Spleen (tissue), 11 donors: Measurements from ENCODE around the gene SOX8. TPM values are rescaled to one million over a fixed set of nuclear protein-coding genes. Genes with fewer than 3 reads are reported as not detected.

Source experiments
- DNase-seq: peaks from one replicate; pipeline ENCODE4 v3.0.0-alpha.2; 2020
- H3K27ac ChIP-seq, 8 donors: fragments of 200-600 bp; sonication (generic) in 7 of 8; 1 replicate in 4 of 8; 2 replicates in 4 of 8; pipeline versions ENCODE4 v1.5.0 to v1.8.0; 2016 to 2021; ENCODE audit warnings: inconsistent platforms in 4 of 8, mild to moderate bottlenecking in 4 of 8, moderate library complexity in 1 of 8
- H3K27me3 ChIP-seq, 7 donors: fragments of 200-600 bp; sonication (generic) in 6 of 7; replicated peaks in 1 of 7; 1 replicate in 4 of 7; 2 replicates in 3 of 7; pipeline versions ENCODE4 v1.5.0 to v1.8.0; 2016 to 2021; ENCODE audit warnings: inconsistent platforms in 3 of 7, mild to moderate bottlenecking in 1 of 7
- H3K36me3 ChIP-seq, 6 donors: fragments of 200-600 bp; sonication (generic) in 5 of 6; 1 replicate in 4 of 6; 2 replicates in 2 of 6; pipeline versions ENCODE4 v1.5.0 to v1.8.0; 2016 to 2021; ENCODE audit warnings: inconsistent platforms in 2 of 6
- H3K4me1 ChIP-seq, 6 donors: fragments of 200-600 bp; sonication (generic) in 5 of 6; 1 replicate in 3 of 6; 2 replicates in 3 of 6; pipeline versions ENCODE4 v1.5.0 to v1.8.0; 2016 to 2021; ENCODE audit warnings: inconsistent platforms in 3 of 6
- H3K4me3 ChIP-seq, 8 donors: fragments of 200-600 bp; sonication (generic) in 7 of 8; 1 replicate in 4 of 8; 2 replicates in 4 of 8; pipeline versions ENCODE4 v1.5.0 to v1.8.0; 2016 to 2021; ENCODE audit warnings: inconsistent platforms in 4 of 8, mild to moderate bottlenecking in 4 of 8, moderate library complexity in 2 of 8
- H3K9me3 ChIP-seq, 8 donors: fragments of 200-600 bp; sonication (generic) in 7 of 8; 1 replicate in 4 of 8; 2 replicates in 4 of 8; pipeline versions ENCODE4 v1.5.0 to v1.8.0; 2016 to 2021; ENCODE audit warnings: inconsistent platforms in 4 of 8
- POLR2A ChIP-seq, 3 donors: fragments of 450-650 bp; IDR thresholded peaks; one replicate each; pipeline ENCODE4 v1.5.1; 2017; ENCODE audit warnings: antibody characterized with exemption in 3 of 3, mild to moderate bottlenecking in 1 of 3
- POLR2AphosphoS5 ChIP-seq, 3 donors: sonication (generic); formaldehyde crosslinking; IDR thresholded peaks; one replicate each; pipeline ENCODE4 v1.5.1; 2017; ENCODE audit warnings: antibody characterized with exemption in 3 of 3
- whole genome bisulfite sequencing, 5 donors: extraction: QIAGEN DNeasy Blood & Tissue Kit in 3 of 5; methylation state at CpG; one replicate each; pipeline versions ENCODE4 v1.1.5 to v1.1.7; 2013 to 2018; 5-methylcytosine and 5-hydroxymethylcytosine counted together
- intact Hi-C: fragments of 100-400 bp; cut with DNase I; formaldehyde crosslinking; loops from one replicate; pipeline ENCODE4 v1.15.0; 2023; ENCODE audit warnings: low total_unique reads
- polyA plus RNA-seq, 3 donors: library from polyadenylated mRNA; stranded (reverse); fragments of 200-250 nt; gene quantifications; one replicate each; pipeline ENCODE4 v1.2.1, GENCODE V29; 2013
- total RNA-seq, 7 donors: library from RNA; depleted of rRNA in 3 of 7; stranded (reverse); fragments of >200 nt in 3 of 7; fragmentation: NEBNext Ultra II Directional in 4 of 7; extraction: Animal tissue kit (Norgen Biotek cat#: 25700) in 4 of 7; gene quantifications; one replicate each; pipeline versions ENCODE4 v1.1.0 to v1.2.1, GENCODE V29; 2016 to 2021
- TF ChIP-seq, protein P1 (sequence below), 11 experiments: fragments of 200-600 bp in 7 of 11; fragments of 450-650 bp in 4 of 11; sonication (generic) in 4 of 11; IDR thresholded peaks in 8 of 11; conservative IDR thresholded peaks in 3 of 11; 1 replicate in 7 of 11; 2 replicates in 4 of 11; pipeline versions ENCODE4 v1.4.0 to v1.8.0; 2016 to 2021; ENCODE audit warnings: antibody characterized with exemption in 11 of 11, inconsistent platforms in 4 of 11, mild to moderate bottlenecking in 1 of 11
- donor health status: healthy with polysubstance abuse.
- donor health status: DM: no; HTN: no; CAD: no; lungs with moderate emphysema.
- donor health status: DM: no; HTN: no; CAD: no.
- donor health status: Bipolar disorder and iron deficiency.
- donor health status: healthy.
- donor health status: DM: no; HTN: no; CAD: no.
- donor health status: DM: yes; HTN: yes; CAD: no.

SOX8 gene
- total and polyA plus RNA-seq, 10 donors = 0.60 to 3.7 (median 1.7) TPM

- no peak overlapping the region for H3K27ac ChIP-seq
- no peak for DNase-seq
- no peaks in the 10 kb centered on the region for H3K36me3 ChIP-seq
- H3K4me3 ChIP-seq = no peak overlapping the region
- no peak for TF ChIP-seq POLR2A (IDR thresholded peaks at IDR 0.05)
- TF ChIP-seq, protein P1, sequence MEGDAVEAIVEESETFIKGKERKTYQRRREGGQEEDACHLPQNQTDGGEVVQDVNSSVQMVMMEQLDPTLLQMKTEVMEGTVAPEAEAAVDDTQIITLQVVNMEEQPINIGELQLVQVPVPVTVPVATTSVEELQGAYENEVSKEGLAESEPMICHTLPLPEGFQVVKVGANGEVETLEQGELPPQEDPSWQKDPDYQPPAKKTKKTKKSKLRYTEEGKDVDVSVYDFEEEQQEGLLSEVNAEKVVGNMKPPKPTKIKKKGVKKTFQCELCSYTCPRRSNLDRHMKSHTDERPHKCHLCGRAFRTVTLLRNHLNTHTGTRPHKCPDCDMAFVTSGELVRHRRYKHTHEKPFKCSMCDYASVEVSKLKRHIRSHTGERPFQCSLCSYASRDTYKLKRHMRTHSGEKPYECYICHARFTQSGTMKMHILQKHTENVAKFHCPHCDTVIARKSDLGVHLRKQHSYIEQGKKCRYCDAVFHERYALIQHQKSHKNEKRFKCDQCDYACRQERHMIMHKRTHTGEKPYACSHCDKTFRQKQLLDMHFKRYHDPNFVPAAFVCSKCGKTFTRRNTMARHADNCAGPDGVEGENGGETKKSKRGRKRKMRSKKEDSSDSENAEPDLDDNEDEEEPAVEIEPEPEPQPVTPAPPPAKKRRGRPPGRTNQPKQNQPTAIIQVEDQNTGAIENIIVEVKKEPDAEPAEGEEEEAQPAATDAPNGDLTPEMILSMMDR (IDR thresholded peaks at IDR 0.05 in 8 of 11, conservative IDR thresholded peaks at IDR 0.05 in 3 of 11) = no peak
- no peak for TF ChIP-seq POLR2AphosphoS5 (IDR thresholded peaks at IDR 0.05)
- H3K27me3 ChIP-seq = peaks cover 0 to 76% (median 14%) of the 10 kb centered on the region in 7 donors
- intact Hi-C loops = no loop called here
- H3K4me1 ChIP-seq = peaks cover 5 to 20% (median 13%) of the 10 kb centered on the region in 6 donors
- H3K9me3 ChIP-seq = no peaks in the 10 kb centered on the region
- WGBS, 5 donors = 90 to 92% (median 91%) methylated on average over 29 to 32 of the region's 32 CpGs
Measured at GRCh38 chr16:985646-986400, 4.3 kb downstream of the SOX8 start.

DNA sequence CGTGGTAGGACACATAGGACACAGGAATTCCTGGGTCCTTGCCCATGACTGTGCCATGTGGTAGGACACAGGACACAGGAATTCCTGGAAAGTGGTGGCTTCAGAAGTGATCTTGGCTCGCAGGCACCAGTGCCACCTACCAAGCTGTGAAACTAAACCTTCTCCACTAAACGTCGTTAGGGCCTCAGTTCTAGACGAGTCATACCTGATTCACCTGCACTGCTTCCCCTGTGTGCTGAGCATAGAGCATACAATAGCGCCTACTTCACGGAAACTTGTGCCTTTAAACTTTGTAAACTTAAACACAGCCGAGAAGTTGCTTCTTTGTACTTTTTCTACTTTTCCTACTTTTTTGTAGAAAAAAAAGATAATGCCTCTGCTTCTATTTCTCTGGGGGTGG, 4.8 kb downstream of the SOX8 start:
- no peak overlapping the region for H3K4me3 ChIP-seq
- H3K27ac ChIP-seq = no peak overlapping the region
- intact Hi-C loops = no loop called here
- 70 to 83% (median 81%) methylated on average over 8 of the region's 8 CpGs for WGBS, 5 donors
- TF ChIP-seq POLR2AphosphoS5 (IDR thresholded peaks at IDR 0.05) (no peak), POLR2A (IDR thresholded peaks at IDR 0.05) (no peak)
- no peaks in the 10 kb centered on the region for H3K36me3 ChIP-seq
- DNase-seq = no peak
- peaks cover 5 to 17% (median 10%) of the 10 kb centered on the region in 6 donors for H3K4me1 ChIP-seq
- H3K9me3 ChIP-seq = no peaks in the 10 kb centered on the region
- peaks cover 0 to 76% (median 12%) of the 10 kb centered on the region in 7 donors for H3K27me3 ChIP-seq

DNA sequence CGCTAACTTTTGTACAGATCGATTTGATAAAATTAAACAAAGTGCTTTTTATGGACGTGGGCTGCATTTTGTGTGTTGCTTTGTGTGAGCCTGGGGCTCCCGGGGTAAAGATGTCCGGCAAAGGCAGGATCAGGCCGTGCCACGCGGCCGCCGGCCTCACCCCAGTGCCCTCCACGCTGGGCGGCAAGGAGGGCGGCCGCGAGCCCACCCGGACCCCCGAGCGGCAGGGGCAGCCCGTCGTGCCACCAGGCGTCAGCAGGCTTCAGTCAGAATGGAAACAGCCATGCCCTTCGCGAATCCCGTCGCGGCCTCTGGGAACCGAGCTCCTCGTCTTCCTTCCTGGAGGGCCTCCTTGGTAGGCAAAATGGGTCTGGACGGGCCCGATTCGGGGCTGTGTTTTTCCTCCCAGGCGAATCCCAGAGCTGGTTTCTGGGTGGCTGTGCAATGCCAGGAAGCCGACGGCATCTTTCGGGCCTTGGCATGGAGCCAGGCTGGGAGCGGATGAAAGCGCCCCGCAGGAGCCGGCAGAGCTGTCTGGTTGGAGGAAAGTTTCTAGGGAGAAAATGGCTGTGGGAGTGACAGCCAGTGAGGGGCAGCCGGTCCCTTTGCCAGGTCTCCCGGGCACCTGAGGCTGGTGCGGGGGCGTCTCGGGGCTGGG, 5.5 kb downstream of the SOX8 start:
- H3K27ac ChIP-seq = no peak overlapping the region

DNA sequence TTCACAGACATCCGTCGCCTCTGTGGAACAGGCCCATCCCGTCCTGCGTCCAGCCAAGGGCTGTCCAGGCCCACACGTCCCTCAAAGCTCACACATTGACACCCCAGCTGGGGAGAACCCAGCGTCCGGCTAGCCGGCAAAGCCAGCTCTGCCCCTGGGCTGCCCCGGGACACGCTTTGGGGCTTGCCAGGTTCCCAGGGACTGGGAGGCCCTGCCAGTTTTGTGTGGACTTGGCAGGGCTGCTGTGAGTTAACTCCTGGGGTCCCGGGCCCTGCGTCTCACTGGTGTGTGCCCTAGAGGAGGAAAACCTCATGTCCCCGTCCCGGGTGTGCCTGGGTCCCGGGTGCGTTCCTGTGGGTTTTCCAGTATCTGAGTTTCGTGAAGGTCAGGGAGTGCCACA, 6.3 kb downstream of the SOX8 start:
- Histone ChIP-seq H3K9me3 (no peaks in the 10 kb centered on the region), H3K4me1 (peaks cover 0 to 5% (median 0%) of the 10 kb centered on the region in 6 donors), H3K36me3 (no peaks in the 10 kb centered on the region), H3K27me3 (peaks cover 0 to 62% (median 0%) of the 10 kb centered on the region in 7 donors), H3K4me3 (no peak overlapping the region), H3K27ac (no peak overlapping the region)
- intact Hi-C loops = no loop called here
- DNase-seq = no peak
- 92 to 97% (median 94%) methylated on average over 8 to 17 of the region's 17 CpGs for WGBS, 5 donors
- TF ChIP-seq POLR2A (IDR thresholded peaks at IDR 0.05) (no peak), POLR2AphosphoS5 (IDR thresholded peaks at IDR 0.05) (no peak)
- TF ChIP-seq, protein P1 (IDR thresholded peaks at IDR 0.05 in 8 of 11, conservative IDR thresholded peaks at IDR 0.05 in 3 of 11) = no peak

More for the DNA sequence above, 5.5 kb downstream of the SOX8 start:
- Histone ChIP-seq H3K27me3 (peaks cover 0 to 70% (median 8%) of the 10 kb centered on the region in 7 donors), H3K4me3 (no peak overlapping the region), H3K36me3 (no peaks in the 10 kb centered on the region), H3K9me3 (no peaks in the 10 kb centered on the region), H3K4me1 (peaks cover 4 to 13% (median 6%) of the 10 kb centered on the region in 6 donors)
- DNase-seq = no peak
- no peak for TF ChIP-seq POLR2AphosphoS5 (IDR thresholded peaks at IDR 0.05)
- TF ChIP-seq POLR2A (IDR thresholded peaks at IDR 0.05) = no peak
- TF ChIP-seq, protein P1 (IDR thresholded peaks at IDR 0.05 in 8 of 11, conservative IDR thresholded peaks at IDR 0.05 in 3 of 11) = no peak
- intact Hi-C loops = no loop called here
- 75 to 84% (median 81%) methylated on average over 35 to 44 of the region's 44 CpGs for WGBS, 5 donors
